ENCODE measurements around the gene PRKACA.

The PRKACA gene

GRCh38 chr19:14122924-14123323, 5.4 kb upstream of the PRKACA start:
- Histone ChIP-seq H3K36me3 (replicated peaks; ENCODE audit: insufficient read depth, low read length) (no peaks in the 10 kb centered on the region), H3K9me3 (replicated peaks; ENCODE audit: insufficient read depth, low read length) (no peaks in the 10 kb centered on the region), H3K9me2 (replicated peaks; ENCODE audit: insufficient read depth, low read length) (no peaks in the 10 kb centered on the region), H3K79me2 (ENCODE audit: low read length) (peaks cover 7% of the 10 kb centered on the region), H3K27me3 (replicated peaks; ENCODE audit: insufficient read depth, low read length) (no peaks in the 10 kb centered on the region), H3K27ac (ENCODE audit: low read length) (no peak overlapping the region), H3K4me2 (ENCODE audit: low read depth, low read length) (no peak overlapping the region), H3K4me1 (ENCODE audit: low read length) (peaks cover 13% of the 10 kb centered on the region), H3K9ac (ENCODE audit: low read length) (no peak overlapping the region), H3F3A (ENCODE audit: insufficient read depth, low read length) (peaks cover 23% of the 10 kb centered on the region), H4K20me1 (ENCODE audit: insufficient read depth, low read length) (no peaks in the 10 kb centered on the region), H3K4me3 (ENCODE audit: low read length) (no peak overlapping the region), H2AFZ (ENCODE audit: low read length) (no peak overlapping the region)
- TF ChIP-seq EZH2phosphoT487 (IDR thresholded peaks at IDR 0.05; ENCODE audit: low read length): no peak
- TF ChIP-seq EZH2 (optimal IDR thresholded peaks at IDR 0.05; ENCODE audit: low read depth, low read length): no peak
- no peak for TF ChIP-seq CTCF (IDR thresholded peaks at IDR 0.05; ENCODE audit: low read length)
- no peak for DNase-seq

GRCh38 chr19:14120497-14120780, 2.9 kb upstream of the PRKACA start:
- Histone ChIP-seq H3K9ac (ENCODE audit: low read length) (no peak overlapping the region), H3K4me1 (ENCODE audit: low read length) (peaks cover 14% of the 10 kb centered on the region), H3K36me3 (replicated peaks; ENCODE audit: insufficient read depth, low read length) (no peaks in the 10 kb centered on the region), H3K79me2 (ENCODE audit: low read length) (peaks cover 19% of the 10 kb centered on the region), H3K4me3 (ENCODE audit: low read length) (no peak overlapping the region), H3K4me2 (ENCODE audit: low read depth, low read length) (no peak overlapping the region), H3F3A (ENCODE audit: insufficient read depth, low read length) (peaks cover 22% of the 10 kb centered on the region), H2AFZ (ENCODE audit: low read length) (no peak overlapping the region), H3K27me3 (replicated peaks; ENCODE audit: insufficient read depth, low read length) (no peaks in the 10 kb centered on the region), H3K9me3 (replicated peaks; ENCODE audit: insufficient read depth, low read length) (no peaks in the 10 kb centered on the region), H3K27ac (ENCODE audit: low read length) (no peak overlapping the region), H3K9me2 (replicated peaks; ENCODE audit: insufficient read depth, low read length) (no peaks in the 10 kb centered on the region), H4K20me1 (ENCODE audit: insufficient read depth, low read length) (no peaks in the 10 kb centered on the region)
- no peak for DNase-seq
- no peak for TF ChIP-seq EZH2phosphoT487 (IDR thresholded peaks at IDR 0.05; ENCODE audit: low read length)
- no peak for TF ChIP-seq CTCF (IDR thresholded peaks at IDR 0.05; ENCODE audit: low read length)
- TF ChIP-seq EZH2 (optimal IDR thresholded peaks at IDR 0.05; ENCODE audit: low read depth, low read length): no peak

GRCh38 chr19:14119644-14120496, 2.3 kb upstream of the PRKACA start:
- DNase-seq: no peak
- no peak overlapping the region for H3K4me3 ChIP-seq (ENCODE audit: low read length)
- H3K9me2 ChIP-seq (replicated peaks; ENCODE audit: insufficient read depth, low read length): no peaks in the 10 kb centered on the region
- H4K20me1 ChIP-seq (ENCODE audit: insufficient read depth, low read length): no peaks in the 10 kb centered on the region
- H3K79me2 ChIP-seq (ENCODE audit: low read length): peaks cover 23% of the 10 kb centered on the region
- H3K27ac ChIP-seq (ENCODE audit: low read length): no peak overlapping the region; the same call in 1 of the 2 replicates
- no peak overlapping the region for H3K4me2 ChIP-seq (ENCODE audit: low read depth, low read length)
- peaks cover 24% of the 10 kb centered on the region for H3F3A ChIP-seq (ENCODE audit: insufficient read depth, low read length)
- H2AFZ ChIP-seq (ENCODE audit: low read length): no peak overlapping the region
- TF ChIP-seq EZH2phosphoT487 (IDR thresholded peaks at IDR 0.05; ENCODE audit: low read length) (no peak), CTCF (IDR thresholded peaks at IDR 0.05; ENCODE audit: low read length) (no peak), EZH2 (optimal IDR thresholded peaks at IDR 0.05; ENCODE audit: low read depth, low read length) (no peak)
- peaks cover 14% of the 10 kb centered on the region for H3K4me1 ChIP-seq (ENCODE audit: low read length)
- H3K27me3 ChIP-seq (replicated peaks; ENCODE audit: insufficient read depth, low read length): no peaks in the 10 kb centered on the region
- H3K9me3 ChIP-seq (replicated peaks; ENCODE audit: insufficient read depth, low read length): no peaks in the 10 kb centered on the region
- H3K36me3 ChIP-seq (replicated peaks; ENCODE audit: insufficient read depth, low read length): no peaks in the 10 kb centered on the region
- no peak overlapping the region for H3K9ac ChIP-seq (ENCODE audit: low read length)
